Fibroblast of skin of left quadriceps (primary cell): ENCODE data around the gene JAGN1.
"Not testable (repeated sequence)": the region's sequence is repeated elsewhere in the genome, so short reads cannot be mapped to it uniquely, and the experiment has no call there.

ENCODE experiments used
- DNase-seq, 2 experiments: peaks; one replicate each; pipeline ENCODE4 v3.0.0-alpha.2; 2013; ENCODE audit warnings: low read depth in 2 of 2

The JAGN1 gene

GRCh38 chr3:9867106-9867505 lies 23.3 kb upstream of the JAGN1 start:
- DNase-seq: no peak

DNA sequence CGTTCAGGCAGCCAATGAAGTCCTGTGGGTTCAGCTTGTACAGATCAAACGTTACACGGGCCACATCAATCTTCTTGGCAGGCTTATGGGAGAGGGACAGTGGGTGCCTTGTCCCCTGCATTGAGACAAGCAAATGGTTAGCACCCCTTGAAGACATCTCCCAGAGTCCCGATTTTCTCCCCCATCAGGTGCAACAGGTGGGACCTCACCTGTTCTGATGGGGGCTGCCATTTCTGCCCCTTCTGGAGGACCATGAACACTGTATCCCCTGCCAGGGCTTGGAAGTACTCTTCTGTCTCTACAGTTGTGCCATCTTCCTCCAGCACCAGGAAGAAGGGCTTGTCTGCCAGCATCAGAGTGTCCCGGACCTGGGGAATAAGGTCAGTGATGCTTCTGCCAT lies 20.5 kb upstream of the JAGN1 start:
- DNase-seq: no peak

- DNase-seq: peak; percentile 52 to 60
Measured at GRCh38 chr3:9870978-9871377, 19.4 kb upstream of the JAGN1 start.

- not testable (repeated sequence) for DNase-seq
Measured at GRCh38 chr3:9872067-9872466, 18.3 kb upstream of the JAGN1 start.

DNA sequence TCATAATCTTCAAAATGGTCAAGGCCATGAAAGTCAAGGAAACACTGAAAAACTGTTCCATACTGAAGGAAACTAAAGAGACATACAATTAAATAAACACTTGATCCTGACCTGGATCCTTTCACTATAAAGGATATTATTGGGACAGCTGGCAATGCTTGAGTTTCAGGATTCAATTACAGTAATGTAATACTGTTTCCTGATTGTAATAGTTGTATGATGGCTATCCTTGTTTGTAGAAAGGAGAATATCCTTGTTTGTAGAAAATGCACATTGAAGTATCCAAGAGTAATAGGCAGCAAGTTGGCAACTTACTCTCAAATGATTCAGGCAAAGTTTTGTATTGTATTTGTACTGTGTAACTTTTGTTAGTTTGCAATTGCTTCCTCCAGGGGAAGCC lies 15.0 kb upstream of the JAGN1 start:
- DNase-seq: no peak

DNA sequence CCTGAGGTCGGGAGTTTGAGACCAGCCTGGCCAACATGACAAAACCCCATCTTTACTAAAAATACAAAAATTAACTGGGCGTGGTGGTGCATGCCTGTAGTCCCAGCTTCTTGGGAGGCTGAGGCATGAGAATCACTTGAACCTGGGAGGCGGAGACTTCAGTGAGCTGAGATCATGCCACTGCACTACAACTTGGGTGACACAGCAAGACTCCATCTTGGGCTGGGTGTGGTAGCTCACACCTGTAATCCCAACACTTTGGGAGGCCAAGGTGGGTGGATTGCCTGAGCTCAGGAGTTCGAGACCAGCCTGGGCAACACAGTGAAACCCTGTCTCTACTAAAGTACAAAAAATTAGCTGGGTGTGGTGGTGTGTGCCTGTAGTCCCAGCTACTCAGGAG lies 14.2 kb upstream of the JAGN1 start:
- DNase-seq: not testable (repeated sequence)

DNA sequence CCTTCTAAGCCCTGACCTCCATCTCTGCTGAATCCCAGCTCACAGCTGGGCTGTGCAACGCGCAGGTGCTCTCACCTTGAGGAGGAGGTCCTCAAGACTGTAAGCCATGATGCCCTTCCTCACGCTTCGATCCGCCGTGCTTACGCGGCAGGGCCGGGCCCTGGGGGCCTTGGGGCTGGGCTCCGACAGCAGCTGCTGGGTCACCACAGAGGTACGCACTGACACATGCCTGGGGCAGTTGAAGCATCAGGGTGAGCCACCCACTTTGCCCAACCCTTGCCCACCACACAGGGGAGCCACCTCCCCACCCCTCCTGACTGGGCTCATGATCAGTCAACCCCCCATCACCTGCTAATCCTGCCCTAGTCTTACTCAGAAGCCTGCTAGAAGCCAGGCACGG lies 13.4 kb upstream of the JAGN1 start:
- DNase-seq: no peak

DNA sequence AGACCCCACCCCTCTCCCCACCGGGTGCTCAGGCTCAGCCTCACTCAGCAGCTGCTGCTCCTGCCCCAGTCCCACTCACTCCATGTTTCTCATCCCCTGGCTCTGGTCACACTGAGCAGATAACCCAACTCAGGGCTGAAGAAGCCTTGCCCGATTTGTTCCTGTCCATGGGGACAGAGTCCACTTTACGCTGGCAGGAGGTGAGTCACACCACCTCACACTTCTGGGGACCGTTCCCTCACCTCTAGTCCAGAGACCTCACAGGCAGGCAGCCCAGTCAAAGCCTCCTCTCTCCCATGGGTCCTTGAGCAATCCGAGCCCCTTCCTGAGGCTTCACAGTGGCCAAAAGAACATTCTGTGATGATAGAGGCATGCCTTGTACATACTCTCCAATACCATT lies 11.7 kb upstream of the JAGN1 start:
- no peak for DNase-seq

- DNase-seq: no peak
Measured at GRCh38 chr3:9879830-9880549, 10.4 kb upstream of the JAGN1 start, which contains the start of gene CIDEC. Gene CIDEC (minus strand): TSS chr3:9880253. CDS start chr3:9878486, 1,767 bp downstream.

GRCh38 chr3:9881441-9881840 lies 9.0 kb upstream of the JAGN1 start:
- DNase-seq: no peak

- DNase-seq: no peak
Measured at GRCh38 chr3:9883706-9884554, 6.5 kb upstream of the JAGN1 start.

GRCh38 chr3:9884555-9885165 lies 5.8 kb upstream of the JAGN1 start:
- peak; percentile 50 to 57 for DNase-seq

GRCh38 chr3:9886328-9886727 lies 4.1 kb upstream of the JAGN1 start:
- DNase-seq: no peak

GRCh38 chr3:9887480-9887879 lies 2.9 kb upstream of the JAGN1 start:
- DNase-seq: no peak

- DNase-seq: no peak
Measured at GRCh38 chr3:9888540-9888939, 1.9 kb upstream of the JAGN1 start.

- DNase-seq: no peak
Measured at GRCh38 chr3:9889405-9889804, 1.0 kb upstream of the JAGN1 start.

- no peak for DNase-seq
Measured at GRCh38 chr3:9891072-9891622, 737 bp downstream of the JAGN1 start.

DNA sequence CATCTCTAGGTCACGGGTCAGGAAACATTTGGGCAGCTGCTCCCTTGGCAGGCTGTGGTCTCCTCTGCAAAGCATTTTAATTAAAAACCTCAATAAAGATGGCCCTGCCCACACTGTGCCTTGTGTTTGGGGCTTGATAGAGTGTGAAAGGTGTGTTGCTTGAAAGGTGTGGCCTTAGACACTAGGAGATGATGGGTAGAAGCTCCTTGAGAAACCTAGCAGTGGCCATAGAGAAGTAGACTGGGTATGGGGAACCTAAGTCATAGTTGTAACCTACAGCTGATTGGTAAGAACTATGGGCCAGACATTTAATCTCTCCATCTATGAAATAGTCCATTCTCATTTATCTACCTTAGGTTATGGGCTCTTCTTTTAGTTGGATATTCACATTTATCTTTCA lies 3.3 kb downstream of the JAGN1 start:
- no peak for DNase-seq

DNA sequence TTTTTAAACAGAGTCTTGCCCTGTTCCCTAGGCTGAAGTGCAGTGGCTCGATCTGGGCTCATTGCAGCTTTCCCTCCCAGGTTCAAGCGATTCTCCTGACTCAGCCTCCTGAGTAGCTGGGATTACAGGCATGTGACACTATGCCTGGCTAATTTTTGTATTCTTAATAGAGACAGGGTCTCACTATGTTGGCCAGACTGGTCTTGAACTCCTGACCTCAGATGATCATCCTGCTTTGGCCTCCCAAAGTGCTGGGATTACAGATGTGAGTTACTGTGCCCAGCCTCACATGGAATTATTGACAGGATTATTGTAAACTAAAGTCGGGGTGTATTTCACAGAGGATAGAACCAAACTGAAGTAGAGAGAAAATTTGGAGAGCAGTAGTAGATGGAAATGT lies 5.3 kb downstream of the JAGN1 start:
- not testable (repeated sequence) for DNase-seq

GRCh38 chr3:9896755-9897407 lies 6.5 kb downstream of the JAGN1 start:
- DNase-seq: not testable (repeated sequence)

- DNase-seq: no peak
Measured at GRCh38 chr3:9897408-9898372, 7.3 kb downstream of the JAGN1 start.
